SK-N-SH (cell line): ENCODE results near the gene MEF2B. TPM values are rescaled to one million over a fixed set of nuclear protein-coding genes. Genes with fewer than 3 reads are reported as not detected.

Experiments
- CTCF ChIA-PET: fragments of 300-600, 350-600 bp; formaldehyde crosslinking; extraction: SDS; loops from one replicate; lab custom pipeline; 2021; lab: Yijun Ruan, JAX
- POLR2A ChIA-PET: fragments of 350-600 bp; sonication (Branson Sonifier 250); formaldehyde crosslinking; extraction: SDS; loops from one replicate; lab custom pipeline; 2020; ENCODE audit warnings: antibody characterized with exemption, inconsistent platforms; lab: Yijun Ruan, JAX
- DNase-seq: peaks from one replicate; pipeline ENCODE4 v3.0.0; 2012
- H2AFZ ChIP-seq: fragments of 200-600 bp; sonication (generic); 2 replicates; pipeline ENCODE4 v1.8.1; 2016; ENCODE audit warnings: antibody characterized with exemption, mild to moderate bottlenecking, low read depth
- H3F3A ChIP-seq: fragments of 200-600 bp; sonication (generic); replicated peaks from 2 replicates; pipeline ENCODE3; 2016; ENCODE audit warnings: antibody characterized with exemption, mild to moderate bottlenecking; ENCODE audit not compliant: insufficient read depth
- H3K27ac ChIP-seq, 2 experiments: fragments of 200-500 bp in 1 of 2; fragments of 200-600 bp in 1 of 2; sonication (Bioruptor generic) in 1 of 2; sonication (generic), shearing (Covaris generic) in 1 of 2; 2 replicates each; pipeline versions ENCODE4 v1.5.1 to v1.6.1; 2014 to 2016; ENCODE audit warnings: low read depth in 2 of 2, inconsistent platforms in 1 of 2, low read length in 1 of 2, mild to moderate bottlenecking in 1 of 2, mixed read lengths in 1 of 2
- H3K27me3 ChIP-seq: fragments of 200-600 bp; sonication (generic), shearing (Covaris generic); 2 replicates; pipeline ENCODE4 v1.6.1; 2016; ENCODE audit warnings: mixed run types; ENCODE audit not compliant: insufficient read depth
- H3K36me3 ChIP-seq, 2 experiments: fragments of 200-500 bp in 1 of 2; fragments of 200-600 bp in 1 of 2; sonication (Bioruptor generic) in 1 of 2; sonication (generic) in 1 of 2; replicated peaks in 1 of 2; 2 replicates each; pipeline versions ENCODE3 to v1.5.1; 2014 to 2016; ENCODE audit warnings: low read length in 1 of 2, mild to moderate bottlenecking in 1 of 2; ENCODE audit not compliant: insufficient read depth in 2 of 2, control insufficient read depth in 1 of 2
- H3K4me1 ChIP-seq, 2 experiments: fragments of 200-500 bp in 1 of 2; fragments of 200-600 bp in 1 of 2; sonication (Bioruptor generic) in 1 of 2; sonication (generic), shearing (Covaris generic) in 1 of 2; 2 replicates each; pipeline versions ENCODE4 v1.5.1 to v1.6.1; 2014 to 2016; ENCODE audit warnings: low read depth in 1 of 2, low read length in 1 of 2, mixed run types in 1 of 2; ENCODE audit not compliant: insufficient read depth in 2 of 2, control insufficient read depth in 1 of 2
- H3K4me2 ChIP-seq: fragments of 200-600 bp; sonication (generic), shearing (Covaris generic); 2 replicates; pipeline ENCODE4 v1.6.1; 2017; ENCODE audit warnings: mixed run types
- H3K4me3 ChIP-seq, 2 experiments: fragments of 200-500 bp in 1 of 2; fragments of 200-600 bp in 1 of 2; sonication (Bioruptor generic) in 1 of 2; sonication (generic), shearing (Covaris generic) in 1 of 2; 2 replicates each; pipeline versions ENCODE4 v1.5.1 to v1.8.1; 2014 to 2016; ENCODE audit warnings: low read depth in 2 of 2, inconsistent platforms in 1 of 2, low read length in 1 of 2, mild to moderate bottlenecking in 1 of 2, mixed read lengths in 1 of 2, moderate library complexity in 1 of 2
- H3K79me2 ChIP-seq: fragments of 200-600 bp; sonication (generic); 2 replicates; pipeline ENCODE4 v1.8.1; 2017; ENCODE audit warnings: mild to moderate bottlenecking; ENCODE audit not compliant: insufficient read depth
- H3K9ac ChIP-seq: fragments of 200-600 bp; sonication (generic); 2 replicates; pipeline ENCODE4 v1.6.1; 2017; ENCODE audit warnings: mixed run types
- H3K9me2 ChIP-seq: fragments of 200-600 bp; sonication (generic); 2 replicates; pipeline ENCODE4 v1.6.1; 2017; ENCODE audit warnings: mixed run types
- H3K9me3 ChIP-seq: fragments of 200-600 bp; sonication (generic); 2 replicates; pipeline ENCODE4 v1.6.1; 2017; ENCODE audit warnings: mixed run types, mild to moderate bottlenecking, moderate library complexity
- H4K20me1 ChIP-seq: fragments of 200-600 bp; sonication (generic); 2 replicates; pipeline ENCODE4 v1.6.1; 2017; ENCODE audit warnings: mild to moderate bottlenecking, mixed run types; ENCODE audit not compliant: insufficient read depth
- CHD2 ChIP-seq: fragments of 150-350 bp; IDR thresholded peaks from 2 replicates; pipeline ENCODE4 v1.6.1; 2018; ENCODE audit warnings: low read length; ENCODE audit not compliant: partially characterized antibody
- FOSL2 ChIP-seq: IDR thresholded peaks from 2 replicates; pipeline ENCODE4 v1.4.0; 2012; ENCODE audit warnings: low read depth, mild to moderate bottlenecking, moderate library complexity, borderline replicate concordance
- FOXJ3 ChIP-seq: sonication (generic); formaldehyde crosslinking; IDR thresholded peaks from 2 replicates; pipeline ENCODE4 v1.5.1; 2020; ENCODE audit warnings: mild to moderate bottlenecking, missing genetic modification reagents
- NFIC ChIP-seq: IDR thresholded peaks from 2 replicates; pipeline ENCODE4 v1.4.0; 2012; ENCODE audit warnings: borderline replicate concordance
- NRF1 ChIP-seq: IDR thresholded peaks from 2 replicates; pipeline ENCODE4 v1.6.1; 2012; ENCODE audit warnings: low read depth, mild to moderate bottlenecking, low read length
- SIN3A ChIP-seq: IDR thresholded peaks from 2 replicates; pipeline ENCODE4 v1.6.1; 2012; ENCODE audit warnings: low read depth, mild to moderate bottlenecking, low read length, moderate library complexity, borderline replicate concordance
- WGBS: methylation state at CpG from one replicate; pipeline ENCODE4 v1.1.6; 2017; ENCODE audit warnings: low lambda C conversion rate; 5-methylcytosine and 5-hydroxymethylcytosine counted together
- polyA plus RNA-seq, 3 experiments: library from polyadenylated mRNA; depleted of rRNA; stranded (reverse); fragments of >200 nt; gene quantifications; 2 replicates each; pipeline ENCODE4 v1.2.3, GENCODE V29; 2012
- TF ChIP-seq, protein P1 (sequence below): IDR thresholded peaks from 2 replicates; pipeline ENCODE4 v1.4.0; 2012; ENCODE audit warnings: low read depth
- TF ChIP-seq, protein P2 (sequence below): fragments of 150-350 bp; IDR thresholded peaks from 2 replicates; pipeline ENCODE4 v1.6.1; 2016; ENCODE audit warnings: mild to moderate bottlenecking, low read depth, low read length

MEF2B gene
- polyA plus RNA-seq, 1 of the 3 experiments (the other 2 are of a cell fraction) = 1.0 TPM

DNA sequence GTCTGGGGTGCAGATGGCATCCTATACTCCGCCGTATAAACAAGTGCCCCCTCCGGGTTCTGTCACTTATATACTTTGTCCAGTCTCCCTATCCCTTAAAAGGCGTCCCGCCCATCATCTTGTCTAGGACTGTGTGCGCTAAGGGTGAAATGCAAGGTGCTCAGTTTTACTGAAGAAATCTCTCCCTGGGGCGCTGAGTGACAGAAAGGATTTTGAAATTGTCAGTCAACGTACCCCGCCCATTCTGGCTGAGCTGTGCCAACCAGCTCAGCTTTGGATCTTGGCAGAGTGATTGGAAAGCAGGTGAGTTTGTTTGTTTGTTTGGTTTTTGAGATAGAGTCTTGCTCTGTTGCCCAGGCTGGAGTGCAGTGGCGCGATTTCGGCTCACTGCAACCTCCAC, 27.7 kb downstream of the MEF2B start:
- WGBS = 90% methylated on average over 12 of the region's 12 CpGs
- no peaks in the 10 kb centered on the region for H3K36me3 ChIP-seq

DNA sequence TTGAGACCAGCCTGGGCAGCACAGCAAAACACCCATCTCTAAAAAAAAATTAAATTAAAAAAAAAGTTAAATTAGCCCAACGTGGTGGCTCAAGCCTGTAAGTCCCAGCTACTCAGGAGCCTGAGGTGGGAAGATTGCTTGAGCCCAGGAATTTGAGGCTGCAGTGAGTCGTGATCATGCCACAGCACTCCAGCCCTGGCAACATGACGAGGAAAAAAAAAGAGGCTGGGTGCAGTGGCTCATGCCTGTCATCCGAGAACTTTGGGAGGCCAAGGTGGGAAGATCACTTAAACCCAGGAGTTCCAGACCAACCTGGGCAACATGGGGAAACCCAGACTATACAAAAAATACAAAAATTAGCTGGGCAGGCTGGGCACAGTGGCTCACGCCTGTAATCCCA, 29.6 kb downstream of the MEF2B start:
- no peak overlapping the region for H3K4me2 ChIP-seq
- no peaks in the 10 kb centered on the region for H3K36me3 ChIP-seq
- no peaks in the 10 kb centered on the region for H3K9me2 ChIP-seq
- WGBS = 35% methylated on average over 5 of the region's 5 CpGs
- H3K9me3 ChIP-seq = no peaks in the 10 kb centered on the region
- H3K9ac ChIP-seq = no peak overlapping the region
- H3K27ac ChIP-seq = peak overlapping the region in 1 of 2 experiments; percentile 39; a peak in 2 of 4 replicates
- H2AFZ ChIP-seq = no peak overlapping the region
- peaks cover 11% of the 10 kb centered on the region for H3F3A ChIP-seq
- TF ChIP-seq FOSL2 (peak; percentile 40; the same call in 1 of the 2 replicates), NFIC (no peak)
- TF ChIP-seq, protein P1, sequence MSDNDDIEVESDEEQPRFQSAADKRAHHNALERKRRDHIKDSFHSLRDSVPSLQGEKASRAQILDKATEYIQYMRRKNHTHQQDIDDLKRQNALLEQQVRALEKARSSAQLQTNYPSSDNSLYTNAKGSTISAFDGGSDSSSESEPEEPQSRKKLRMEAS = 0 out of 2 replicates have a peak, but pooled peaks have one; percentile 35
- no peaks in the 10 kb centered on the region for H3K27me3 ChIP-seq
- peaks cover 8% of the 10 kb centered on the region; the same call in 1 of the 2 replicates for H3K79me2 ChIP-seq
- no peaks in the 10 kb centered on the region for H4K20me1 ChIP-seq
- DNase-seq = no peak
- H3K4me3 ChIP-seq = no peak overlapping the region
- peaks cover 0 to 8% of the 10 kb centered on the region in 2 experiments; a peak in 2 of 4 replicates for H3K4me1 ChIP-seq
- POLR2A ChIA-PET = no interaction called here
- CTCF ChIA-PET = interaction anchor here (0.8 to 3.7 kb wide), 11 partner anchors 9 to 220 kb away, joined by 3 to 34 read pairs (median 3); partner anchors contain the start of gene MEF2B

More for the DNA sequence above, 27.7 kb downstream of the MEF2B start:
- Histone ChIP-seq H3K4me2 (no peak overlapping the region), H3F3A (peaks cover 11% of the 10 kb centered on the region), H3K4me1 (peaks cover 0 to 4% of the 10 kb centered on the region in 2 experiments; a peak in 2 of 4 replicates), H4K20me1 (no peaks in the 10 kb centered on the region), H3K27me3 (no peaks in the 10 kb centered on the region), H3K9me2 (no peaks in the 10 kb centered on the region), H2AFZ (no peak overlapping the region), H3K9ac (no peak overlapping the region), H3K4me3 (no peak overlapping the region), H3K79me2 (peaks cover 8% of the 10 kb centered on the region; the same call in 1 of the 2 replicates), H3K9me3 (no peaks in the 10 kb centered on the region), H3K27ac (no peak overlapping the region)
- no peak for DNase-seq
- ChIA-PET POLR2A (no interaction called here), CTCF (interaction anchor here (0.9 to 3.7 kb wide), 4 partner anchors 17 to 200 kb away, joined by 4 to 34 read pairs (median 4); no protein-coding TSS in a partner anchor)
- TF ChIP-seq SIN3A = no peak
- no peak for TF ChIP-seq NFIC

DNA sequence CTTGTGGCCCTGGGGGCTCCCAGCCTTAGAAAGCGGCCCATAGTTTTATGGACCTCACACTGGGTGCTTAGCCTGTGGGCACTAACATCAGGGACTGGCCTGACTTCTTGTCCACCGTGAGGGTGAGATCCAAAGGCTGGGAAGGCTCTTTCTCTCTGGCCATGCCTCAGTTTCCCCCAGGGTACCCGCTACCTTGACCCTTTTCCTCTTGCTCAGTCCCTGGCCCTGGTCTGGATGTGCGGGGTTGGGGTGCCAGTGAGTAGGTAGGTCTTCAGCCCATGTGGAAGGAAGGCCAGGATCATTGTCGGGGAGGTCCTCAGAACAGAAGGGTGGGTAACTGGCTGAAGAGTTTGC, 30.2 kb downstream of the MEF2B start:
- TF ChIP-seq FOXJ3 (CRISPR knock-in tag) (no peak), NRF1 (no peak), CHD2 (no peak), FOSL2 (no peak)
- TF ChIP-seq, protein P1 = no peak
- TF ChIP-seq, protein P2, sequence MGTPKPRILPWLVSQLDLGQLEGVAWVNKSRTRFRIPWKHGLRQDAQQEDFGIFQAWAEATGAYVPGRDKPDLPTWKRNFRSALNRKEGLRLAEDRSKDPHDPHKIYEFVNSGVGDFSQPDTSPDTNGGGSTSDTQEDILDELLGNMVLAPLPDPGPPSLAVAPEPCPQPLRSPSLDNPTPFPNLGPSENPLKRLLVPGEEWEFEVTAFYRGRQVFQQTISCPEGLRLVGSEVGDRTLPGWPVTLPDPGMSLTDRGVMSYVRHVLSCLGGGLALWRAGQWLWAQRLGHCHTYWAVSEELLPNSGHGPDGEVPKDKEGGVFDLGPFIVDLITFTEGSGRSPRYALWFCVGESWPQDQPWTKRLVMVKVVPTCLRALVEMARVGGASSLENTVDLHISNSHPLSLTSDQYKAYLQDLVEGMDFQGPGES = no peak
- peaks cover 0 to 8% of the 10 kb centered on the region in 2 experiments; a peak in 2 of 4 replicates for H3K4me1 ChIP-seq
- ChIA-PET CTCF (interaction anchor here (1.0 to 3.7 kb wide), 6 partner anchors 9 to 221 kb away, joined by 3 to 34 read pairs (median 4); no protein-coding TSS in a partner anchor), POLR2A (no interaction called here)
- H3F3A ChIP-seq = peaks cover 11% of the 10 kb centered on the region
- H3K36me3 ChIP-seq = no peaks in the 10 kb centered on the region
- no peak for DNase-seq
- 46% methylated on average over 5 of the region's 5 CpGs for WGBS
- no peak overlapping the region; a peak in 1 of 4 replicates for H3K4me3 ChIP-seq
- H3K9me2 ChIP-seq = no peaks in the 10 kb centered on the region
- H4K20me1 ChIP-seq = no peaks in the 10 kb centered on the region
- H2AFZ ChIP-seq = no peak overlapping the region
- no peaks in the 10 kb centered on the region for H3K27me3 ChIP-seq
- H3K79me2 ChIP-seq = peaks cover 8% of the 10 kb centered on the region; the same call in 1 of the 2 replicates
- no peaks in the 10 kb centered on the region for H3K9me3 ChIP-seq
- no peak overlapping the region for H3K4me2 ChIP-seq
- H3K9ac ChIP-seq = no peak overlapping the region
- H3K27ac ChIP-seq = peak overlapping the region in 1 of 2 experiments; percentile 39; a peak in 2 of 4 replicates
